Caco-2 (cell line): ENCODE measurements around the gene TFF3. TPM values are rescaled to one million over a fixed set of nuclear protein-coding genes. Genes with fewer than 3 reads are reported as not detected.

Experiments
- BruUV-seq: library from RNA; stranded (reverse); fragments of 400-500 nt; replicated peaks from 2 replicates; lab custom pipeline; 2021; lab: Mats Ljungman, UMichigan
- CTCF ChIA-PET: fragments of 300-600 bp; sonication (Branson Sonifier 250); formaldehyde crosslinking; loops from one replicate; lab custom pipeline; 2022; ENCODE audit warnings: antibody characterized with exemption; lab: Charles Lee
- POLR2A ChIA-PET: fragments of 300-600 bp; sonication (Branson Sonifier 250); formaldehyde crosslinking; loops from one replicate; lab custom pipeline; 2022; ENCODE audit warnings: antibody characterized with exemption; lab: Charles Lee
- DNase-seq, 2 experiments: peaks; one replicate each; pipeline versions ENCODE4 v3.0.0 to v3.0.0-alpha.2; 2020 to 2022
- H3K27me3 ChIP-seq: replicated peaks from 2 replicates; pipeline ENCODE4 v1.6.0; 2011; ENCODE audit warnings: low read length; ENCODE audit not compliant: control insufficient read depth, insufficient read depth
- H3K36me3 ChIP-seq: 2 replicates; pipeline ENCODE4 v1.5.1; 2011; ENCODE audit warnings: low read length; ENCODE audit not compliant: control insufficient read depth, insufficient read depth
- H3K4me1 ChIP-seq: fragments of 250-450 bp; sonication (Bioruptor Pico); 2 replicates; pipeline ENCODE4 v1.5.1; 2020; ENCODE audit warnings: mild to moderate bottlenecking
- H3K4me3 ChIP-seq: 2 replicates; pipeline ENCODE4 v1.5.1; 2011; ENCODE audit warnings: low read depth, mild to moderate bottlenecking, control low read depth, low read length
- H3K9me3 ChIP-seq: fragments of 250-450 bp; sonication (Bioruptor Pico); 2 replicates; pipeline ENCODE4 v1.5.1; 2020; ENCODE audit warnings: mild to moderate bottlenecking, moderate library complexity
- H3K27ac Mint-ChIP-seq: one replicate; pipeline ENCODE4 v1.8.0; 2022; ENCODE audit warnings: mixed read lengths; ENCODE audit not compliant: unreplicated experiment
- H3K27me3 Mint-ChIP-seq: one replicate; pipeline ENCODE4 v1.8.0; 2022; ENCODE audit warnings: mixed read lengths; ENCODE audit not compliant: insufficient read depth, unreplicated experiment
- H3K36me3 Mint-ChIP-seq: one replicate; pipeline ENCODE4 v1.8.0; 2022; ENCODE audit warnings: mild to moderate bottlenecking, mixed read lengths; ENCODE audit not compliant: insufficient read depth, unreplicated experiment
- H3K4me1 Mint-ChIP-seq: one replicate; pipeline ENCODE4 v1.8.0; 2022; ENCODE audit warnings: low read depth, mixed read lengths; ENCODE audit not compliant: unreplicated experiment
- H3K4me3 Mint-ChIP-seq: one replicate; pipeline ENCODE4 v1.8.0; 2022; ENCODE audit warnings: mild to moderate bottlenecking, moderate library complexity, mixed read lengths; ENCODE audit not compliant: unreplicated experiment
- H3K9me3 Mint-ChIP-seq: one replicate; pipeline ENCODE4 v1.8.0; 2022; ENCODE audit warnings: mixed read lengths; ENCODE audit not compliant: unreplicated experiment
- intact Hi-C: fragments of 100-400 bp; cut with micrococcal nuclease; formaldehyde crosslinking; loops from one replicate; pipeline ENCODE4 v1.10.0; 2022; ENCODE audit not compliant: unreplicated experiment
- total RNA-seq: library from RNA; stranded (reverse); gene quantifications from 2 replicates; pipeline ENCODE4 v1.2.3, GENCODE V29; 2022
- TF ChIP-seq, protein P1 (sequence below), 2 experiments: fragments of 200-600 bp in 1 of 2; IDR thresholded peaks; 1 replicate in 1 of 2; 2 replicates in 1 of 2; pipeline versions ENCODE4 v1.5.1 to v1.8.0; 2011 to 2022; ENCODE audit warnings: antibody characterized with exemption in 1 of 2, control low read depth in 1 of 2, inconsistent platforms in 1 of 2, low read depth in 1 of 2, low read length in 1 of 2, mild to moderate bottlenecking in 1 of 2, moderate library complexity in 1 of 2; ENCODE audit not compliant: insufficient read depth in 1 of 2, severe bottlenecking in 1 of 2, unreplicated experiment in 1 of 2

TFF3 gene
- total RNA-seq, 1 experiment from 2014 or later = 65.8 TPM

DNA sequence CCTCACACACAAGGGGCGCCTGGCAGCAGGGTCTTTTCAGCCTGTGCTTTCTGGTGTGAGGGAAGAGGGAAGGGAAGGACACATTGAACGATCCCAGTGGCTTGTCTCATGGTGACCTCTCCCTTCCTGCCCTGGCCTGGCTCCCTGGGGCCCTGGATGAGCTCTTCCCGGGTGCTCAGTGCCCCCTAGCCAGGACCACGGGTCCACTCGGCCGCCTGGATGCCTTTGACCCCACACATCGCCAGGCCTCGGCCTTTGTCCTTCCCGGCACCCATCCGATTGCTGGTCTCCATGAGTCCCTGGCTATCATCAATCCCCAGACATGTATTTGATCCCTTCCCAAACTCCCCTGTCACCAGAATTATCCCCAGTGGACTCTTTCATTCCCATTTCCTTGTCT lies 6.0 kb upstream of the TFF3 start:
- no peaks in the 10 kb centered on the region for H3K27me3 Mint-ChIP-seq
- CTCF ChIA-PET = interaction anchor here (0.6 kb wide), 1 partner anchor 12 kb away, joined by 7 read pairs; no protein-coding TSS in a partner anchor
- H3K9me3 Mint-ChIP-seq = peaks cover 24% of the 10 kb centered on the region
- BruUV-seq = no TSS peak
- Histone ChIP-seq H3K9me3 (no peaks in the 10 kb centered on the region), H3K4me1 (peaks cover 11% of the 10 kb centered on the region; the same call in 1 of the 2 replicates), H3K4me3 (no peak overlapping the region), H3K36me3 (no peaks in the 10 kb centered on the region), H3K27me3 (no peaks in the 10 kb centered on the region)
- DNase-seq = no peak
- H3K4me3 Mint-ChIP-seq = no peak overlapping the region
- TF ChIP-seq, protein P1, sequence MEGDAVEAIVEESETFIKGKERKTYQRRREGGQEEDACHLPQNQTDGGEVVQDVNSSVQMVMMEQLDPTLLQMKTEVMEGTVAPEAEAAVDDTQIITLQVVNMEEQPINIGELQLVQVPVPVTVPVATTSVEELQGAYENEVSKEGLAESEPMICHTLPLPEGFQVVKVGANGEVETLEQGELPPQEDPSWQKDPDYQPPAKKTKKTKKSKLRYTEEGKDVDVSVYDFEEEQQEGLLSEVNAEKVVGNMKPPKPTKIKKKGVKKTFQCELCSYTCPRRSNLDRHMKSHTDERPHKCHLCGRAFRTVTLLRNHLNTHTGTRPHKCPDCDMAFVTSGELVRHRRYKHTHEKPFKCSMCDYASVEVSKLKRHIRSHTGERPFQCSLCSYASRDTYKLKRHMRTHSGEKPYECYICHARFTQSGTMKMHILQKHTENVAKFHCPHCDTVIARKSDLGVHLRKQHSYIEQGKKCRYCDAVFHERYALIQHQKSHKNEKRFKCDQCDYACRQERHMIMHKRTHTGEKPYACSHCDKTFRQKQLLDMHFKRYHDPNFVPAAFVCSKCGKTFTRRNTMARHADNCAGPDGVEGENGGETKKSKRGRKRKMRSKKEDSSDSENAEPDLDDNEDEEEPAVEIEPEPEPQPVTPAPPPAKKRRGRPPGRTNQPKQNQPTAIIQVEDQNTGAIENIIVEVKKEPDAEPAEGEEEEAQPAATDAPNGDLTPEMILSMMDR (IDR thresholded peaks at IDR 0.05; ENCODE audit: insufficient read depth in 1 of 2, low read depth in 1 of 2, low read length in 1 of 2, severe bottlenecking in 1 of 2, unreplicated experiment in 1 of 2) = no peak
- intact Hi-C loops = no loop called here
- no peaks in the 10 kb centered on the region for H3K4me1 Mint-ChIP-seq
- POLR2A ChIA-PET = no interaction called here
- peak overlapping the region; percentile 37 for H3K27ac Mint-ChIP-seq
- H3K36me3 Mint-ChIP-seq = no peaks in the 10 kb centered on the region

DNA sequence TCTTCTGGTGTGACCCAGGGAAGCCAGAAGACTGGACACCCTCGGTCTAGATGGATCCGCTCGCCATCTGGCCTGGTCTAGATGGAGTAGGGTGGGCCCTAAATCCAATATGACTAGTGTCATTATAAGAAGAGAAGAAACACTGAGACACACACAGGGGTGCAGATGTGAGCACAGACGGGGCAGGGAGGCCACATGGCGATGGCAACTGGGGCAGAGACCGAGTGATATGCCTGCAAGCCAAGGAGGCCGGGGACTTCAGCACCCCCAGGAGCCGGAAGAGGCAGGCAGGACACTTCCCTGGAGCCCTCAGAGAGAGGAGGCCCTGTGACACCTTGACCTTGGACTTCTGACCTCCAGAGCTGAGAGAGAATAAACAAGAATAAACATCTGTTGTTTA lies 5.6 kb upstream of the TFF3 start:
- H3K27ac Mint-ChIP-seq = peak overlapping the region; percentile 37
- intact Hi-C loops = no loop called here
- no TSS peak for BruUV-seq
- DNase-seq = no peak
- H3K4me1 Mint-ChIP-seq = peaks cover 2% of the 10 kb centered on the region
- Histone ChIP-seq H3K4me1 (peaks cover 13% of the 10 kb centered on the region), H3K4me3 (no peak overlapping the region), H3K36me3 (no peaks in the 10 kb centered on the region), H3K9me3 (no peaks in the 10 kb centered on the region), H3K27me3 (no peaks in the 10 kb centered on the region)
- no peaks in the 10 kb centered on the region for H3K36me3 Mint-ChIP-seq
- no peaks in the 10 kb centered on the region for H3K27me3 Mint-ChIP-seq
- H3K4me3 Mint-ChIP-seq = no peak overlapping the region
- POLR2A ChIA-PET = interaction anchor here (0.5 kb wide), 1 partner anchor 15 kb away, joined by 3 read pairs; no protein-coding TSS in a partner anchor
- TF ChIP-seq, protein P1 (IDR thresholded peaks at IDR 0.05; ENCODE audit: insufficient read depth in 1 of 2, low read depth in 1 of 2, low read length in 1 of 2, severe bottlenecking in 1 of 2, unreplicated experiment in 1 of 2) = no peak
- CTCF ChIA-PET = interaction anchor here (0.6 kb wide), 1 partner anchor 11 kb away, joined by 7 read pairs; no protein-coding TSS in a partner anchor
- peaks cover 24% of the 10 kb centered on the region for H3K9me3 Mint-ChIP-seq

DNA sequence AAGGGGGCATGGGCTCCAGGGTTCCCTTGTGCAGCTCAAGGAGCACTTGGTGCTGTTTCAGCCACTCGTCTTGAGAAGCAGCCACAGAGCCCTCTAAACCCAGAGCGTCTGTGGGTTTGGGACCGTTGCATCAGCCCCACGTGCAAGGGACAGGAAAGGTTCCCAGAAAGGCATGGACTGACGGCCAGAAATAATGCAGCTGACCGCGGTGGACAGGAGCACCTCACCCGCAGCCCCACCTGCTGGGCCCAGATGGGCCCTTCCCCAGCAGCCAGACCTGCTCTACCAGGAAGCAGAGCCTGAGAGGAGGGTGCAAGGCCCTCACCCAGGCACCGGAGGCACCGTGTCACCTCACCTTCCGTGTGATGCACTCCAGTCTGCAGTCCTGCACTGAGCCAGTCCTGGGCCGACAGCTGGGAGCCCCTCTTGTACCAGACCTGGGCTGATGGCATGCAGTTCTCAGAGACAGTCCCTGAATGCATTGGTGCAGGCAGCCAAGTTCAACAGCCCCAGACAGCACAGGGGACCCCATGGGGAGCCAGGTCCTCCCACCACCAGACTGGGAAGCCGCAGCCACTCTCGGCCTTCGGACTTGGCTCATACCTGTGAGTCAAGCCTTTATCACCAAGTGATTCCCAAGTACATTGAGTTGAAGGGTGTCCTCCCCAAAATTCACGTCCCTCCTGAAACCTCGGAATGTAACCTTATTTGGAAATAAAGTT lies 4.8 kb upstream of the TFF3 start:
- DNase-seq = no peak
- H3K27me3 ChIP-seq = no peaks in the 10 kb centered on the region
- TF ChIP-seq, protein P1 (IDR thresholded peaks at IDR 0.05; ENCODE audit: insufficient read depth in 1 of 2, low read depth in 1 of 2, low read length in 1 of 2, severe bottlenecking in 1 of 2, unreplicated experiment in 1 of 2) = no peak
- H3K4me1 ChIP-seq = peaks cover 21% of the 10 kb centered on the region
- ChIA-PET POLR2A (no interaction called here), CTCF (no interaction called here)
- H3K9me3 ChIP-seq = no peaks in the 10 kb centered on the region
- Mint-ChIP-seq H3K36me3 (no peaks in the 10 kb centered on the region), H3K27ac (no peak overlapping the region), H3K27me3 (no peaks in the 10 kb centered on the region), H3K4me1 (peaks cover 9% of the 10 kb centered on the region), H3K4me3 (no peak overlapping the region), H3K9me3 (peaks cover 20% of the 10 kb centered on the region)
- no peaks in the 10 kb centered on the region for H3K36me3 ChIP-seq
- BruUV-seq = no TSS peak
- H3K4me3 ChIP-seq = no peak overlapping the region
- intact Hi-C loops = loop anchor here (10.0 kb wide), 2 partner anchors 45 to 215 kb away; partner anchors contain the start of gene TFF1
